ENCODE data around the gene C1QTNF9. TPM values are rescaled to one million over a fixed set of nuclear protein-coding genes. Genes with fewer than 3 reads are reported as not detected.

Gene C1QTNF9
- total RNA-seq, 1 donor from 2014 or later = not detected

DNA sequence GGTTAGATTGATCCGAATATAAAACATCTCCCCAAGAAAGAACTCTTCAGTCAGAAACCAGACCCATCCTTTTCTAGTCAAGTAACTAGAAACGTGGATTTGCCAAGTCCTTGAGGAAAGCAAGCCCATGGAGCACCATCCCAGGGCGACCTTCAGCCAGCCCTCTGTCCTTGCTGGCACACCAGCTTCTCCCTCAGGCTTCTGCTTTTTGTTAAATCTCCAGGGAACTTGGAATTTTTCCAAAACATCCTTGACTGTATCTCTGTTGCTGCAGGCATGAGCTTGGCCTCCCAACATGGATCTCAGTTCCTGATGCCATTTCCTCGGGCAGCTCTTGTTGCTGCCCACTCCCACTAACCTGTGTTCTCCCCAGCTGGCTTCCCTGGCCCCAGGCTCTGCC, 27.1 kb upstream of the C1QTNF9 start:
- H3K9me3 Mint-ChIP-seq (ENCODE audit: low read depth) = no peaks in the 10 kb centered on the region
- DNase-seq (ENCODE audit: low spot score) = no peak
- no peaks in the 10 kb centered on the region for H3K4me1 Mint-ChIP-seq (ENCODE audit: low read depth)
- TF ChIP-seq CTCF (IDR thresholded peaks at IDR 0.05) = no peak
- H3K27ac Mint-ChIP-seq (ENCODE audit: unreplicated experiment) = no peak overlapping the region
- H3K36me3 Mint-ChIP-seq (ENCODE audit: low read depth) = peaks cover 10% of the 10 kb centered on the region
- no peaks in the 10 kb centered on the region for H3K27me3 Mint-ChIP-seq (ENCODE audit: low read depth)
- H3K4me3 Mint-ChIP-seq (ENCODE audit: unreplicated experiment) = no peak overlapping the region

DNA sequence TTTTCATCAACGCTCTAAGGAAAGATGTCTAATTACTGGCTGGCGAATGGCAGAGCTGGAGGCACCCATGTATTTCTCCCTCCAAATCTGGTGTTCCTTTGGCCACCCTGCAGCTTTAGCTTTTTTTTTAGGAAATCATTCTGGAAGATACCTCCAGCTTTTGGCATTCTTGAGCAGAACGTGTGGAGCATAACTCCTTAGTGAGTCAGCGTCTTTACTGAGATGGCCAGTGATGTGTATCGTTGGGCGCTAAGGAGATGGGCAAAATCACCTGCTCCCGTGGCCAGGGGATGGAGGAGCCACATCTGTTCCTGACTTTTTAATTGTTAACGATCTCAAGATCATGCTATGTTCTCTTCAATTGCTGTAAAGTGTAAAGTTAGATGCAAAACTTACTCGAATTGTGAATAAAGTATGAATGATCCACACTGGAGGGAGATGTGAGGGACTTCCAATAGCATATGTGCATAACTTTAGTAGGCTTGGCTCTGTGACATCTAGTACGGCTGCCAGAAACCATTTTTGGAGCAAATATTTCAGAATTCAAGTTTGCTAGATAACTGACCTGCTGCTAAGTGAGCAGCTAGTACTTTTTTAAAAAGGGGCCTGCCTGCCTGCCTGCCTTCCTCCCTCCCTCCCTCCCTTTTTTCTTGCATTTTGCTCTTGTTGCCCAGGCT, 24.4 kb upstream of the C1QTNF9 start:
- no peaks in the 10 kb centered on the region for H3K27me3 Mint-ChIP-seq (ENCODE audit: low read depth)
- H3K36me3 Mint-ChIP-seq (ENCODE audit: low read depth) = peaks cover 13% of the 10 kb centered on the region
- no peaks in the 10 kb centered on the region for H3K4me1 Mint-ChIP-seq (ENCODE audit: low read depth)
- no peak for DNase-seq (ENCODE audit: low spot score)
- no peak overlapping the region for H3K4me3 Mint-ChIP-seq (ENCODE audit: unreplicated experiment)
- no peaks in the 10 kb centered on the region for H3K9me3 Mint-ChIP-seq (ENCODE audit: low read depth)
- TF ChIP-seq CTCF (IDR thresholded peaks at IDR 0.05) = no peak
- H3K27ac Mint-ChIP-seq (ENCODE audit: unreplicated experiment) = no peak overlapping the region

DNA sequence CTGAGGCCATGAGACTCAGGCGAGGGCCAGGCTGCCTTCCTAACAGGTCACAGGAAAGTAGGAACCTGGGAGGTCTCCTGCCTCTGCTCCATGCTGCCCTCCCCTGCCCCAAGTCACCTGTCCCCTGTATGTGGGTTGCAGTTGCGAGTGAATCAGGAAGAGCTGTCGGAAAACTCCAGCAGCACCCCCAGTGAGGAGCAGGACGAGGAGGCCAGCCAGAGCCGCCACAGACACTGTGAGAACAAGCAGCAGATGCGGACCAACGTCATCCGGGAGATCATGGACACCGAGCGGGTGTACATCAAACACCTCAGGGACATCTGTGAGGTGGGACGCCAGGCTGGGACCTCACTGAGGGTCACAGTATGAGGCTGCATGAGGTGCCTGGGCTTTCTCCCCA, 22.8 kb upstream of the C1QTNF9 start:
- Mint-ChIP-seq H3K9me3 (ENCODE audit: low read depth) (no peaks in the 10 kb centered on the region), H3K4me1 (ENCODE audit: low read depth) (no peaks in the 10 kb centered on the region), H3K36me3 (ENCODE audit: low read depth) (peaks cover 15% of the 10 kb centered on the region), H3K27ac (ENCODE audit: unreplicated experiment) (no peak overlapping the region), H3K27me3 (ENCODE audit: low read depth) (no peaks in the 10 kb centered on the region), H3K4me3 (ENCODE audit: unreplicated experiment) (no peak overlapping the region)
- no peak for DNase-seq (ENCODE audit: low spot score)
- TF ChIP-seq CTCF (IDR thresholded peaks at IDR 0.05) = no peak

DNA sequence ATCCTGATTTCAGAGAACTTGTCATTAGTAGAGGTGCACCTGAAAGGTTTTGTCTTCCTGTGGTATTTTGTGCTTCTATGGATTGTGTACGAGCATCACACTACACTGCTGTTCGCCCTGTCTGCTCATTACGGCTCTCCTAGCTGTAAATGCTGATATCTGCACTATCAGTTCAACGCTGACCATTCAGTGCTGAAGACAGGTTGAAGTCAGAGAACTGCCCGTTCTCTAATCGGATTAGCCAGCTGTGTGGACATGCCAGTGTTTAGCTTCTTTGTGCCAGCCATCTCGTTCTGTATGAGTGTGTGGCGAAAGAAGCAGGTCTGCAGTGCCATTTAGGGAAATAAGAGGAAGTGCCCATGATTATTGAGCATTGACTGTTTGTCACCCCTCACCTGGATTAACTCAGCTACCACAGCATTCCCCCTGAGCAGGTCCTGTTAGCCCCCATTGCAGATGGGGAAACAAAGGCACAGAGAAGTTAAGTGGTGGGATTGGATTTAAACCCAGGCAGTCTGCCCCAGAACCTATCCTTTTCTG, 21.6 kb upstream of the C1QTNF9 start:
- no peak overlapping the region for H3K4me3 Mint-ChIP-seq (ENCODE audit: unreplicated experiment)
- no peaks in the 10 kb centered on the region for H3K9me3 Mint-ChIP-seq (ENCODE audit: low read depth)
- H3K27me3 Mint-ChIP-seq (ENCODE audit: low read depth) = no peaks in the 10 kb centered on the region
- no peak for DNase-seq (ENCODE audit: low spot score)
- peaks cover 17% of the 10 kb centered on the region for H3K36me3 Mint-ChIP-seq (ENCODE audit: low read depth)
- no peak for TF ChIP-seq CTCF (IDR thresholded peaks at IDR 0.05)
- peaks cover 6% of the 10 kb centered on the region for H3K4me1 Mint-ChIP-seq (ENCODE audit: low read depth)
- H3K27ac Mint-ChIP-seq (ENCODE audit: unreplicated experiment) = no peak overlapping the region

DNA sequence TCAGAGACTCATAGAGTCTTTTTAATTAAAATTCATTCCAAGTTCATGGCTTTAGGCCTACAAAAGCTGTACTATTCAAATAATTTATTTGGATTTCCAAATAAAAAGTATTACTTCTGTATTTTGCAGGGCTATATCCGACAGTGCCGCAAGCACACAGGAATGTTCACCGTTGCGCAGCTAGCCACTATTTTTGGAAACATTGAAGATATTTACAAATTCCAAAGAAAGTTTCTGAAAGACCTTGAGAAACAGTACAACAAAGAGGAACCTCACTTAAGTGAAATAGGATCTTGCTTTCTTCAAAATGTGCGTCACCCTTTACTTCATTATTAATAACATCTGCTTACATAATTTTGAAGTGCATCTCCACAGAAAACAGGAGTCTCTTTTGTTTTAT, 20.5 kb upstream of the C1QTNF9 start:
- no peaks in the 10 kb centered on the region for H3K9me3 Mint-ChIP-seq (ENCODE audit: low read depth)
- peaks cover 17% of the 10 kb centered on the region for H3K36me3 Mint-ChIP-seq (ENCODE audit: low read depth)
- H3K27ac Mint-ChIP-seq (ENCODE audit: unreplicated experiment) = no peak overlapping the region
- TF ChIP-seq CTCF (IDR thresholded peaks at IDR 0.05) = no peak
- H3K27me3 Mint-ChIP-seq (ENCODE audit: low read depth) = no peaks in the 10 kb centered on the region
- H3K4me1 Mint-ChIP-seq (ENCODE audit: low read depth) = peaks cover 6% of the 10 kb centered on the region
- DNase-seq (ENCODE audit: low spot score) = no peak
- no peak overlapping the region for H3K4me3 Mint-ChIP-seq (ENCODE audit: unreplicated experiment)

Data from chondrocyte (in vitro differentiated cells).